ENCODE measurements around the gene NR2F1-AS1. TPM values are rescaled to one million over a fixed set of nuclear protein-coding genes. Genes with fewer than 3 reads are reported as not detected.
A peak's percentile ranks its signal among the peaks of the same experiment; 100 is the strongest.

Gene NR2F1-AS1
- 29.5 TPM for total RNA-seq

DNA sequence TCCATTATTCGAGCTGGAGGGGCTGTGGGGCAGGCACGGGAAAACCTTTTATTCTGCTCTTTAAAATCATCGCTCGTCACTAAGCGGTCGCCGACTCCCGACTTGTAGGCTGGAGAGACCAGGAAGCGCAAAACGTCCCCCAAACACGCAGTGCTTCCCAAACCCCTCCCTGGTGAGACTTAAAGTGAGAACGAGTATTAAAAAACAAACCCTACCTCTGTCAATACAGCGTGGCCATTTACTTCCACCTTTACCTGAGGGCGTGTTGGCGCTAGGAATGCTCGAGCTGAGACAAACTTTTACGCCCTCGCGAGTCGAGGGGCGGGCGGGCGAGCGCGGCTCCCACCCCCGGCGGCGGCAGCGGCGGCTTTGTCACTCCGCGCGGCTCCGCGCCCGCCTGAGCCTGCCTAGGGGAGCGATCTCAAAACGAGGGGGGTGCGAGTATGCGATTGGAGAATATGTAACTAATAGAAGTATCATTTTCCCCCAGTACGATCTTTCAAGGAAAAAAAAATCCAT is at the start of gene NR2F1-AS1:
Gene NR2F1-AS1 (minus strand): TSS at position 293 of the 519 bp plus-strand sequence.
- no peak for DNase-seq (ENCODE audit: low spot score)

DNA sequence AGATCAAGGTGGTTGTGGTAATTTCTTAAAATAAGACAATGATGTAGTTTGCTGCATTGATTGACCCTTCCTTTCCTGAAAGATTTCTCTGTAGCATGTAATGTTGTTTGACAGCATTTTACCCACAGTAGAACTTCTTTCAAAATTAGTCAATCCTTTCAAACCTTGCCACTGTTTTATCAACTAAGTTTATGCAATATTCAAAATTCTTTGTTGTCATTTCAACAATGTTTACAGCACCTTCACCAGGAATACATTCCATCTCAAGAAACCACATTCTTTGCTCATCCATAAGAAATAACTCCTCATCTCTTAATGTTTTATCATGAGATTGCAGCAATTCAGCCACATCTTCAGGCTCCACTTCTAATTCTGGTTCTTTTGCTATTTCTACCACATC is 45.8 kb upstream of the NR2F1-AS1 start:
- DNase-seq (ENCODE audit: low spot score): no peak

DNA sequence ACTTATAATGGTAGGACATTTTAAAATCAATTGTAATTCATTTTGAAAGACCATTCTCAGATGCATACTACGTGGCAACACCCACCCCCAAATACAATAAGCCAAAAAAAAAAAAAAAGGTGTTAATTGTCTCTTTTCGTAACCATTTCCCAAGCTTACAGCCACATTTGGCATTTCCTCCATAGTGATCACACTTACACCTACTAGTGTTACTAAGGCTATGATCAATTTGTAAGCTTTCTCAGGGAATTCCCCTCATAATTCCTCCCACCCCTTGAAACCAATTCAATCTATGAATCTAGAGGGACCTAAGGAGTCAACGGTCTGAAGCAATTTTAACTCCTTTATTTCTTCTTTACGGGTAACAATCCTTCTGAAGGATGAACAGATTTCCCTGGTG is 42.1 kb upstream of the NR2F1-AS1 start:
- no peak for DNase-seq (ENCODE audit: low spot score)

DNA sequence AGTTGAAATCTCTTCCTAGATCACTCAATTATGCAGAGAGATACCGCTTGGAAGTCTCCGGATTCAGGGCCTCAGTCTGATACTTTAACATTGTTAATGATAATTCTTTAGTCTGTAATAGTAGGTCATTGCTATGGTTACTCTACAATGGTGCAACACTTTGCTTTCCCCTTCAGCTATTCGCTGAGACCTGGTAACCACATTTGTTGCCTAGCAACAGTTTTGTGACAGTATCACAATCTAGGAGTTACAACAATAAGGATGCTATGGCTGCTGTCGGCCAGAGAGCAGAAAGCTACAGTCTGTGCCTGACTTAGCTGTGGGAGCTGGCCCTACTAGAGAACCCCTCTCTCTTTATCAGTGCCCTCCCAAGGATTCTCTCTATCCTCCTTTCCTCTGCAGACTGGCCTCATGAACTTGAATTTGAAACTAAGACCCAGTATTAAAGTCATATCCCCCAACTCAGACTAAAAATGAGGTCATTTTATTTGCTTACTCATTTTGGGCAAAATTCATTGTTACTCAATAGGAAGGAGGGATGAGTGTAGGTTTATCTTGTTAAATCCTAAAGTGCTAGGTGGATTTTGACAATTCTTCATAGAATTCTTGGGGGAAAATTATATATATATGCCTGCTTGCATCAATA is 41.3 kb upstream of the NR2F1-AS1 start:
- DNase-seq (ENCODE audit: low spot score): no peak

DNA sequence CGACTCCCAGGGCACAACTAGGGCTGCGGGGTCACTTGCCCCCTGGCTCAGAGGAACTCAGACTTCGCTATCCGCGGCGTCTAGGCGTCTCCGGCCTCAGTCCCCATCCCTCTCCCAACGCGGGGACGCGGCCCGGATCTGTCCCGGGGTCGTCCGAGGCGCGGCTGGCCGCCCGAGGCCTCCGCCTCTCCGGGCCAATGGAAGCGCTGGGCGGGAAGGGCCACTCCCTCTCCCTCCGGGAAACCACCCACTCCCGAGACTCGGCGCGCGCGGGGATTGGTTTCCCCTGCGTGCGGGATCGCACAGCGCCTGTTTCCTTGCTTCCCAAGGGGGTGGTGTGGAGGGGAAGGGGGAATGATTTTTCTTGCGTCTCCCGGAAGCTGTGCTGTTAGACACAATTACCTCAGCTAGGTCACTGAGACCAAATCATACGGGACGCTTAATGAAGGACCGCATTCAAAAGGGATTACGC is 40.3 kb upstream of the NR2F1-AS1 start:
- DNase-seq (ENCODE audit: low spot score): peak; percentile 72

DNA sequence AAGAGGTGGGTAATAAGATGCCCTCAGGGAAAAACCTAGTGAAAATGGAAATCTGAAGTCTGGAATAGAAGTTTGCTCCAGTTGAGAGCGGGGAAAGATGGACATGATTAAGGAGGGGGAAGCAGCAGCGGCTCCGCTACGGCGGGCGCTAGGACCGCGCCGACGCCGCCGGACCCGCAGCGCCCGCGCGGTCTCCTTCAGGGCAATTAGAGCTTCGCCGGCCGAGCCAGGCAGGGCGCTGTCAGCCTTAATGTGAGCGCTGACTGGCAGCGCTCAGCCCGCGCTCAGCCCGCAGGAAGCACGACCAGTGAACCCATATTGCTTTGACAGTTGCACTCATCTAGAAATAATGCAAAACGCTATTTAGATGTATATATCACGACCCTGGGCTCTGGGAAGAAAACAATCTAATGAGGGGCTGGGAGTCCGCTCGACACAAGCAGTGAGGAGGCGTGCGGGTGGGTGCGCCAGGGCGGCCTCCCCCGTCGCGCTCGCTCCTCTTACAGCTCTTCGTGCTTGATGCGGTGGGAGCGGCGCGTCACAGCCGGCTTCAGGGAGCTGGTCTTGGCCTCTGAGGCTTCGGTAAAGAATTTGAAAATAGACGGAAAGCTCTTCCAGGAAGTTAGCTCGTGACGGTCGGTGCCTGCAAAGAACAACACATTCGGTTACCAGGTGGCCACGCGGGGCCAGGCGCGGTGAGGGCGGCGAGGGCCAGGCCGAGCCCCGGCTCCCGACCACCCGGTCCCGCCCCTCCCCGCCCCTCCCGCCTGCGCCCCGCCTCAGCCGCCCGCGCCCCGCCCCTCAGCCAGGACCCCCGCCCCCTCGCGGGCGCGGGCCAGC is 39.7 kb upstream of the NR2F1-AS1 start:
- DNase-seq (ENCODE audit: low spot score): peak; percentile 68

DNA sequence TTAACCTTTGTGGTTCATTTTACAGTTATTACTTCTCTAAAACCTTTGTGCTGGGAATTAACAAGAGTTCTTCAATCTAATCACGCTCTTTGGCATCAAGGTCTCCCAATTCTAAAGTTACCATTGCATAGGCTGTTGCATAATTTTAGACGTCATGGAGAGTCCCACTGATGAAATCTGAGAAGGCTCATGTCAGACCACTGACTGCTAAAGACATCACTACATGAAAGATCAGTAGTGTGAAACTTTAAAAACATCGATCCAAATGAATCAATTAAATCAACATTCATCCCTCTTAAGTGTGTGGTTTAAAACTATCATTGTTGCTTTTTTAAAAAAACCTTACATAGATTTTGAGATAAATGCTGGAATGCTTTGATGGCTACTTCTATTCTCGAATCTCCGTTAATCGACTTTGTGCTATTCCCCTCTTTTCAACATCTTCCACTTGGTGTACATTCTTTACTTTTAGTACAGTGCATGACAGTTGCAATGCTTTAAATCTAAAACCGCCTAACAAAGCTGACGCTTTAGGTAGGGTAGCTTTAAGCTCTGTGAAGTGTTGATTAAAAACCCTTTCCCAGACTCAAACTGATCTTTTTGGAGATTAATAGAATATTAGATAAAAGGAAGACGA is 35.6 kb upstream of the NR2F1-AS1 start:
- no peak for DNase-seq (ENCODE audit: low spot score)

DNA sequence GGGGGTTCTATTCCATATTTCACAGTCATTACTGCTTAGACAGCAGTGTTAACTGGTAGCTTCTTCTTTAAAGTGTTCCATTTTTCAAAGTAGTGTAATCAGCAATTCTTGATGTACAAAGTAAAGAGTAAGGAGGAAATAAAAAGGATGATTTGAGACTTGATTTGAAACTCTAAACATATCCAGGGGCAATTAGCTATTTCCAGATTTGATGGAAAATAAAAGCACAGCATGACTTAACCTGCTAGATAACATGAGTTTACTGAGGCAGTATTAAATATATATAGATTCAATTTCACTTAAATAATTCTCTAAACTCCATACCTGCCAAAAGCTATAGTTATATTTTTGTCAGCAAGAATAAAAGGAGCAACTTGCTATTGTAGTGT is 31.8 kb upstream of the NR2F1-AS1 start:
- no peak for DNase-seq (ENCODE audit: low spot score)

DNA sequence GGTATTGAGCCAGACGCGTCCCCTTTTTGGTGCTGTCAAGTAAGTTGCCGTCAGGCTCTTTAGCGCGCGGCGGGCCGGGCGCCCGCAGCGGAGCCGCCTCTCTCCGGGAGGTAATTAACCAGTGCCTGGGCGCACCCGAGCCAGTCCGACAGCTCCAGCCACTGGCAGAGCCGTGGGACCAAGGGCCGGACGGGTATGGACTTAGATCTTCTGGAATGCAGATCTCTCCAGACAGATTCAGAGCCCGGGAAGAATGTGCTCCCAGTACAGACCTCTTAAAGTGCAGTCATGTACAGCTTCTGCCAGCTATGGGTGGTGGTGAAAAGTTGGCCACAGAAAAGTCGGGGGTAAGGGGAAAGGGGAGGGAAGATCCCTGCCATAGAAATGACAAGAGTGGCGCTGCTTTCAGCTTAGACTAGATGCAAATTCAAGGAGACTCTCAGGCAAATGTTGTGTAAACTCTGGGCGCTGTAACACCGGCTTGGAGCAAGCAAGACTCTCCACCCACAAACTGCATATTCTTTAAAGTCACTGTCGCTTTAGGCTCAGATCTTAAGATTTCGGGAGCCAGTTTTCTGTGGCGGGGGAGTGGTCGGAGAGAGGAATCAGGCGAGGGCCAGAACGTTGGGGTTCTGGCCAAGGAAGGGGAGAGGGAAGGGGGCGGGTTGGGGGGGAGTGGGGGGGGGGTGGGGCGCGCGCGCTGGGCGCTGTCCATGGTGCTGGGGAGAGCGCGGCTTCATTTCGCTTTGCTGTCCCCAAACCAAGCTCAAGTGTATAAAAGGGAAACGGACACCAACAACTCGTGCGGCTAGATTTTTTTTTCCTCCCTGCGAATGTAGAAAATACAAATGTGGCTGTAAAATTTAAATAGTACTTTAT is 31.2 kb upstream of the NR2F1-AS1 start:
- no peak for DNase-seq (ENCODE audit: low spot score)

DNA sequence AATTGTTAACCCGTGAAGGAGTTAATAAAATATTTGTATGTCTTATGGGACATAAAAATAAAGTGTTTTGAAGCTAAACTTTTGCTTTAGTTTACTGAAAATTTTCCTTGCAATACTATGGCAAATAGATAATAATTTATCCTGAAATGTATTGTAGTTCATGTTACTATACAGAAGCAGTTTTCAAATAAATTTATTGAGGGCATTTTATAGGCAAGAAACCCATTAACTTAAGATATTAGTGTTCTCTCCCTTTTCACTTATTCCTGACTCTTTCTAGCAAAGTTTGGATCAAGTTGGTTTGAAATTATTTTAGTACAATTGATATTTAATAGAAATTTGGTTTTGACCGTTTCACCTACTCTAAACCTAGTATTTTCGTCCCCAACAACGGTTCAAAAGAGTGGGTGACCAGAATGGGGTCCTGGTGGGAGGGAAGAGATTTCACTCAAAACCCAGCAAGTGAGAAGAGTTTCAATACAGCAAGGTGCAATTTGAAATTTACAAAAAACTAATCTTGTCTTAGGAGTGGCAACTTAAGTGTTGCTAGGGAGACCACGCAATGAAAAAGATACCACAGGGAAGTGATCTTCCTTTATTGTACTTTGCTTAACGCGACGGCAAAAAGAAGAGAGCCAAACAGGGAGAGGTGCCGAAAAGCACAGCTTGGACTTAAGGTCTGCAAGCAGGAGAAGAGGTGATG is 30.4 kb upstream of the NR2F1-AS1 start:
- no peak for DNase-seq (ENCODE audit: low spot score)

DNA sequence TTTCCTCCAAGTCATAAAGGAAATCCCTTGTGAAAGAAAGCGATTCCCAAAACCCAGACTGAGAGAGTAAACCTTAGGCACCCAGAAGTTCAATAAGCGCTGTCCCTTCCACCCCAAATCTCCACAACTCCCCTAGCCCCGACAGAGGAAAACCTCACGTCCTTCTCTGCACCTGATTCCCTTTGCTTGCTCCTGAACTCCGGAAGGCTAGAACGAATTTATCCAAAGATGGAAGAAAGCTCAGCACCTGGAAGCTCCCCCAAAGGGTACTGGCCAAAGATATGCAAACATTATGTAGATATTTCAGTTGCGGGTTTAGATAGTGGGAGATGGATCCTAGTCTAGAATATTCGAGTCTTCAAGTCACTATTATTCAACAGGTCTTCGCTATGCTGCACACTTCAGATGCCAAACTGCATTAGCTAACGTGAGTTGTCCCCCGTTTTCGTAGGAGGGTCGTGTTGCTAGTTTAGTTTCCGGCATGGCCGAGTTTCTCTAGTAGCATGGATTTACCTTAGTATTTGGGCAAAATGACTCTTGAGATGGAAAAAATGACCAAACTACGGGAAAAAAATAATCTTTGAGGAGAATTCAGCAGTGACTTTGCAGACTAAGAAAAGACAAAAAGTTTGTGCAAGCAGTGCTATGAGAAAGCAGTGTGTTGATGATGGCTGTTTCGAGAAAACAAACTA is 29.7 kb upstream of the NR2F1-AS1 start:
- no peak for DNase-seq (ENCODE audit: low spot score)

DNA sequence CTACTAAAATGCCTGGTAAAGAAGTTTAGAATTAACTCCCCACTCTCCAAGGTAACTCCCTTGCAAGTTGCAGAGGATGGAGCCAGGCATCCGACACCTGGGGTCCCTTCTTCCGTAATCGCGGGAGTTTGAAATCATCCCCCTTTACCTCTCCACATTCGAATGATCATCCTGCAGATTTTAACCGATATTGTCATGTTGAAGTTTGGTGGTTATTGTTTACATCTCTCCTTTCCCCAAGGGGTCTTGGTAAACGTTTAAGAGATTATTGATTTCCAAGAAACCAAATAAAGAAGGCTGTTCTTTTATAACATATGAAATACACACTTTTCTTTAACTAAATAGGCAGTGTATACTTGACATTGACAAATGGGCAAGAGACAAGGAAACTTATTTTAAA is 28.7 kb upstream of the NR2F1-AS1 start:
- DNase-seq (ENCODE audit: low spot score): no peak

DNA sequence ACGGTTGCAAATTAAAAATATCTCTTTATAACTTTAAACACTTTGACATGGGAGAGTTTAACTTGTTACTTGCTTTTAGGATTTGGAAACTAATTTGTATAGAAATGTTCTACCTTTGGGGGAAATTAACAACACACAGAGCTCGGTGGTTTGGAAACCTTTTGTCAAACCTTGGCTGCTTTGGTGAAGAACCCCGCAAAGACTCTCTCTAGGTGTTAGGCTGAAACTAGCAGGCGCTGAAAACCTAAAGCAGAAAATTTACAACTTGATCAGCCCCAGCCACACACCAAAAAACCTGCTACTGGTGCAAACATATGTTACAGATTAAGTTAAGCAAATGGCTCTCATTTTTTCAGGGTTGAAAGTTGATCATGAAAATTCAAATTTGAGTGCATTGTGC is 27.8 kb upstream of the NR2F1-AS1 start:
- no peak for DNase-seq (ENCODE audit: low spot score)

DNA sequence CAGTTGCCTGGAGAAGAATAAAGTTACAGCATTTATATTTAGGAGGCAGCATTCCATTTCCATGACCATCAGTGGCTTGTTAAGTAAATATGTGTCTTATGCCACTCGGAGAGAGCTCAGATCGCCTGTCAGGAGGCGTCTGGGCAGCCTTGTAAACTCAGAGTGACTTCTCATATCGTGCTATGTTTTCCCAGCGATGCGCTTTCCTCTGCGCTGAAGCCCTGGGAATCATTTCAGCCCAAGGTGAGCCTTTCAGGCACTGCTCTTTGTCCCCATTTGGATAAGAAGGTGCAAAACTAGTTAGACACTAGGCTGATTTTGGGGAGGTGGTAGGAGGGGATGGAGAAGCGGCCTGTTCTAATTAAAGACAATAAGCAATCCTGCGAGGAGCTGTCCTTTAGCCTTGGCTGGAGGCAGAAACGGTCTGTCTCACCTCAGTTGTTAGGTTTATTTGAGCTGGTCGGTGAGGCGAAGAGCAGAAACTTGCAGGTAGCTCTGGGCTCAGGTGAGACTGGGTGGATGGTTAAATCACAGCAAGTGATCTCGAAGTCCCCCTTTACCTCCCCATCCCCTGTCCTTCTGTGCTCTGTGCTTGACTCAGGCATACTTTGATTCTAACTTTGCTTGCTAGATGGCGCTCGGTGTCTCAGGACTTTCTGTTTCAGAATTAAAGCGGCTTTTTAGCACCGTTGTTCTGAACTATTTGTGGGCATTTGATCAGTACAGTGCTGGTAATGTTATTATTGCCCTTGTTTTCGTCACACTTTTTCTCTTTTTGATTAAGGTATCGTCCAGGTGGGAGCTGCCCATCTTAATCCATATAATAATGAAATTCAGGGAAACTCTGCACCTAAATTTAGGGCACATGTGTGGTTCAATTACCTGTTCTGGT is 26.6 kb upstream of the NR2F1-AS1 start:
- no peak for DNase-seq (ENCODE audit: low spot score)

DNA sequence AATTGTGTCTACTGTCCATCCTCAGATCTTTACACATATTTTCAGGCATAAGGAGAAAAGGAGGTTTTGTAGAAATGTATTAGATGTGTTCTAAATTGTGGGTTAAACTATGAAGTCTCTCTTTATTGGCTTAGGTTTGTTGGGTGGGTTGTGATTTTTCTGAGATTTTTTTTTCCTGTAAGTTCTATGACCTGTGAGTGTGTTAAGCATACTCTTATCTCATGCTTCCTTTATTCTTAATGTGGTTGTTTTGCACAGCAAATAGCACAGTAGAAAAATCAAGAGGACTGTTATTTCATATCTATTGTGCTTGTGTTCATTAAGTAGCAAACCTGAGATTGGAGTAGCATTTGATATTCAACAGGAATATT is 25.3 kb upstream of the NR2F1-AS1 start:
- no peak for DNase-seq (ENCODE audit: low spot score)

DNA sequence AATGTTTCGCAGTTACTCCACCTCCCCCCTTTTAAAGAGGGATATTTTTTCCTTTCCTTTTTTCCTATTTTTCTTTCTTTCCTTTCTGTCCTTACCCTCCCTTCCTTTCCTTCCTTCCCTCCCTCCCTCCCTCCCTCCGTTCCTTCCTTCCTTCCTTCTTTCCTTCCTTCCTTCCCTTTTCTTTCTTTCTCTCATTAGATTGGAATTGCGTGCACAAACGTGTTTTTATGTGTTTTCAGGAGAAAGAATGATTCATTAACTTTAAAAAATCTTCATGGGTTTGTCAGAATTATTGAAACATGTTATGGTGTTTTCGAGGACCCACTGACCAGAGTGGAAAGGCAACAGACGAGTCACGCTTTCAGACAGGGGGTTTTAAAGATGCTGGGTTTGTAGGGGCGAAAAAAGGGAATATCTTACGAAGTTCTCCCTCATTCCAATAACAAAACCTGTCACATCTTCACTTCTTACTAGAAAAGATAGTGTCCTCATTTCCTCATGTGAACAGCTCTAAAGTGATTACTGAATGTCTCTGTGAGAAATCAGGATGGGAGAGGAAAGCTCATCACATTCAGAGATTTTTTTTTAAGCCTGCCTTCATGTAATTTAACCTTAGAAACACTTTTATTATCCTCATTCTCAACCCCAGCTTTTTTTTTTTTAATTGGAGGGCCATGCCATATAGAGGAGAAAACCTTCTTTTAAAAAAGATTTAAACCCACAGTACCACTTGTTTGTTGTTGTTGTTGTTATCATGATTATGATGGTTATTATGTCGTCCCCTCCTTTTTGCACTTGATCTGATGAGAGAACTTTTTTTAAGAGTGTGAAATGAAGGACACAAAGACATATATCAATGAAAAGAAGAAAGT is 23.9 kb upstream of the NR2F1-AS1 start:
- DNase-seq (ENCODE audit: low spot score): no peak

DNA sequence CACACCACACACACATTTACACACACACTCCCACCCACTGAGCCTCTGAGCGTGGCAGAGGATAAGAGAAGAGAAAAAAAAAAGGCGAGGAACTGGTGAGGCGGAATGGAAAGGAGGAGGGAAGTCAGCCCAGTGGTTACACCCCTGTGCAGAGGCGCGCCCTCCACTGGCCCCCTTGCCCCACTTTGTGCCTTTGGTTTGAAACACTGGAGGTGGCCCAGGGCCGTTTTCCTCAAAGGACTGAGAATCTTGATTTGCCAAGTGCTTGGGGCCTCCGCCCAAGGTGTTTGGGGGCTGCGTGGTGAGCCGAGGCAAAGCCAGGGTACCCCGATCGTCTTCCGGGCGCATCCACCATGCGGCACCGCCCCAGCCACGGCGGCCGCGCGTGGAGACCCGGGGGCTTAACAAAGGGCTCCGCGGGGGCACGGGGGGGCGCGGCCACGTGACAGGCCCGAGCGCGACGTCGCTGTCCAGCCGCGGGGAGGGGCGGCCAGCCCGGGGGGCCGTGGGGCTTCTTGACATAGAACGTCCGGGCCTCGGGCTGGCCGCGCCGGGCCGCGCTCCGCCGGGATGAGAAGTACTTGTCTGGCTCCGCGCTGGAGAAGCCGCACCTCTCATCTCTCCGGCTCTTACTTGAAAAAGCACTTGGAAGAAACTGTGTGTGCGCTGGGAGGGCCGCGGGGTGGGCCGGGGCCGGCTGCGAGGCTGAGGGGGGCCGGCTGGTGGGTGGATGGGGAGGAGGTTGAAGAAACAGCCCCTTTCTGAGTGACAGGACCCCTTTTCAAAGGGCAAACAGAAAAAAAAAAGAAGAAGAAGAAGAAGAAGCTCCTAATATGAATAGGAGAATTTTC is 23.0 kb upstream of the NR2F1-AS1 start:
- no peak for DNase-seq (ENCODE audit: low spot score)
